Neural cell (in vitro differentiated cells): ENCODE data around the gene VPS41.

Experiments
- EZH2 ChIP-seq: fragments of 200-600, 300-800 bp; shearing (Covaris generic), sonication (generic); IDR thresholded peaks from 2 replicates; pipeline ENCODE4 v1.6.1; 2014; ENCODE audit warnings: antibody characterized with exemption, low read length, borderline replicate concordance, mild to moderate bottlenecking; ENCODE audit not compliant: insufficient read depth, poor library complexity, severe bottlenecking
- TF ChIP-seq, protein P1 (sequence below): IDR thresholded peaks from 2 replicates; pipeline ENCODE4 v1.6.1; 2012; ENCODE audit warnings: borderline replicate concordance
- TF ChIP-seq, protein P2 (sequence below): fragments of 450-650 bp; IDR thresholded peaks from 2 replicates; pipeline ENCODE4 v1.5.1; 2014; ENCODE audit warnings: antibody characterized with exemption, mild to moderate bottlenecking, moderate library complexity; ENCODE audit not compliant: poor library complexity, severe bottlenecking

DNA sequence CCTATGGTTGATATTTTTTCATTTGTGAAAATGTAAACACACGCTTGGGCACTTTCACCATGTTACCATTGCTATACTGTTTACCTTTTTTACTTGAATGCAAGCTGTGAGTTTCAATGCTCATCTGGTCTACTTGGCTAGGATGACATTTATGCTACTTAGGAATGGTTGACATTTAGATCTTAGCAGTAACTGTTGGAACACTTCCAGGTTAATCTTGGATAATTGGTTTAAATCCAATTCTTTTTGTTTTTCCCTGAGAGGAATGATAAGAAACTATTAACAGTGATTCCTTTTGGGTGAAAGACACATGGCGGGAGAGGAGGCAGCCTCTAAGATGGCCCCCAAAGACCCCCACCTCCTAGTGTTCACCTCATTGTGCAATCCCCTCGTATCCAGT is 226.4 kb downstream of the VPS41 start:
- TF ChIP-seq, protein P1, sequence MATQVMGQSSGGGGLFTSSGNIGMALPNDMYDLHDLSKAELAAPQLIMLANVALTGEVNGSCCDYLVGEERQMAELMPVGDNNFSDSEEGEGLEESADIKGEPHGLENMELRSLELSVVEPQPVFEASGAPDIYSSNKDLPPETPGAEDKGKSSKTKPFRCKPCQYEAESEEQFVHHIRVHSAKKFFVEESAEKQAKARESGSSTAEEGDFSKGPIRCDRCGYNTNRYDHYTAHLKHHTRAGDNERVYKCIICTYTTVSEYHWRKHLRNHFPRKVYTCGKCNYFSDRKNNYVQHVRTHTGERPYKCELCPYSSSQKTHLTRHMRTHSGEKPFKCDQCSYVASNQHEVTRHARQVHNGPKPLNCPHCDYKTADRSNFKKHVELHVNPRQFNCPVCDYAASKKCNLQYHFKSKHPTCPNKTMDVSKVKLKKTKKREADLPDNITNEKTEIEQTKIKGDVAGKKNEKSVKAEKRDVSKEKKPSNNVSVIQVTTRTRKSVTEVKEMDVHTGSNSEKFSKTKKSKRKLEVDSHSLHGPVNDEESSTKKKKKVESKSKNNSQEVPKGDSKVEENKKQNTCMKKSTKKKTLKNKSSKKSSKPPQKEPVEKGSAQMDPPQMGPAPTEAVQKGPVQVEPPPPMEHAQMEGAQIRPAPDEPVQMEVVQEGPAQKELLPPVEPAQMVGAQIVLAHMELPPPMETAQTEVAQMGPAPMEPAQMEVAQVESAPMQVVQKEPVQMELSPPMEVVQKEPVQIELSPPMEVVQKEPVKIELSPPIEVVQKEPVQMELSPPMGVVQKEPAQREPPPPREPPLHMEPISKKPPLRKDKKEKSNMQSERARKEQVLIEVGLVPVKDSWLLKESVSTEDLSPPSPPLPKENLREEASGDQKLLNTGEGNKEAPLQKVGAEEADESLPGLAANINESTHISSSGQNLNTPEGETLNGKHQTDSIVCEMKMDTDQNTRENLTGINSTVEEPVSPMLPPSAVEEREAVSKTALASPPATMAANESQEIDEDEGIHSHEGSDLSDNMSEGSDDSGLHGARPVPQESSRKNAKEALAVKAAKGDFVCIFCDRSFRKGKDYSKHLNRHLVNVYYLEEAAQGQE = no peak
- no peak for TF ChIP-seq EZH2
- TF ChIP-seq, protein P2, sequence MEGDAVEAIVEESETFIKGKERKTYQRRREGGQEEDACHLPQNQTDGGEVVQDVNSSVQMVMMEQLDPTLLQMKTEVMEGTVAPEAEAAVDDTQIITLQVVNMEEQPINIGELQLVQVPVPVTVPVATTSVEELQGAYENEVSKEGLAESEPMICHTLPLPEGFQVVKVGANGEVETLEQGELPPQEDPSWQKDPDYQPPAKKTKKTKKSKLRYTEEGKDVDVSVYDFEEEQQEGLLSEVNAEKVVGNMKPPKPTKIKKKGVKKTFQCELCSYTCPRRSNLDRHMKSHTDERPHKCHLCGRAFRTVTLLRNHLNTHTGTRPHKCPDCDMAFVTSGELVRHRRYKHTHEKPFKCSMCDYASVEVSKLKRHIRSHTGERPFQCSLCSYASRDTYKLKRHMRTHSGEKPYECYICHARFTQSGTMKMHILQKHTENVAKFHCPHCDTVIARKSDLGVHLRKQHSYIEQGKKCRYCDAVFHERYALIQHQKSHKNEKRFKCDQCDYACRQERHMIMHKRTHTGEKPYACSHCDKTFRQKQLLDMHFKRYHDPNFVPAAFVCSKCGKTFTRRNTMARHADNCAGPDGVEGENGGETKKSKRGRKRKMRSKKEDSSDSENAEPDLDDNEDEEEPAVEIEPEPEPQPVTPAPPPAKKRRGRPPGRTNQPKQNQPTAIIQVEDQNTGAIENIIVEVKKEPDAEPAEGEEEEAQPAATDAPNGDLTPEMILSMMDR = no peak
